HG03571 (cell line): Measurements from ENCODE around the gene RPS6KA3.
"Not testable (repeated sequence)": the region's sequence is repeated elsewhere in the genome, so short reads cannot be mapped to it uniquely, and the experiment has no call there.

ENCODE experiments used
- ATAC-seq: cut with Tn5 transposase; IDR thresholded peaks from one replicate; pipeline ENCODE4 v1.9.1; 2021; ENCODE audit not compliant: unreplicated experiment

The RPS6KA3 gene

DNA sequence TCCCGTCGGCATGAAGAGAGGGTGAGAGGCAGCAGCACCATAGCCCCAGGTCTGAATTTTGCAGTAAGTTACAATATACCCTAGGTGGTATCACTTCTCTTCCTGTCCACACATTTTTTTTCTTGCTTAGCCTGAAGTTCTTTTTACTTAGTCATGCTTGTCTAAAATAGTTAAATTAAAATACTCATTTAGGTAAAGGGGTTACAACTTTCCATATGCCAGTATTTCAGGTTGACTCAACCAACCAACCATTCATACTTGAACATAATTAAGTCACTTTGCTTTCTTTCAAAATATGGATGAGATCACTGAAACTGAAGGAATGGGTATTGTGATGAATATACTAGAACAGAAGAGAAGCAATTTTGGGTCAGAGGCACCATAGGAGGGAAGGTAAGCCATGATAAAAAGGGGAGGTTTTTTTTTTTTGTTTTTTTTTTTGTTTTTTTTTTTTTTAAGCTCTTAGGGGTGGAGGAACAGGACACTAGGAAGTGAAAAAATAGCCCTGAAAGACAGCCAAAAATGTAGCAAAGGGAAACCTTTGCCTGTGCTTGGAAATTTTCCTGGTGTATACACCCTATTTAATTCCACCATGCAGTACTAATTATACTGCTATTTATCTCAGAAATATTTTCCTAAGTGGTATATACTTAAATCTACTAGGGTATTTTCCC is 41.8 kb downstream of the RPS6KA3 start:
- peak; percentile 90 for ATAC-seq

DNA sequence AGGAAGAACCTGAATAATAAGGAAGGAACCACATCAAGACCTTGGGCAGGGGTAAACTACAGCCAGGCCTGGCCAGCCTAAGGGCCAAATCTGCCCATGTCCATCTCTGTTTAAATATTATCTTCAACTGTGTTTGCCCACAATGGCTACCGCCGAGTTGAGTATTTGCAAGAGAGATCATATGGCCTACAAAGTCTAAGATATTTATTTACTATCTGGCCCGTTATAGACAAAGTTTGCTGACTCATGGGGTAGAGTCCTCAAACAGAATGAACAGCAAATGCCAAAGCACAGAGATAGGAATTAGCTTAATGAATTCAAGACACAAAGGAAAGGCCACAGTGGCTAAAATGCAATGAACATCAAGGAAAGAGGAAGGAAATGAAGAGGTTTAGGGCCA is 44.8 kb downstream of the RPS6KA3 start:
- no peak for ATAC-seq

DNA sequence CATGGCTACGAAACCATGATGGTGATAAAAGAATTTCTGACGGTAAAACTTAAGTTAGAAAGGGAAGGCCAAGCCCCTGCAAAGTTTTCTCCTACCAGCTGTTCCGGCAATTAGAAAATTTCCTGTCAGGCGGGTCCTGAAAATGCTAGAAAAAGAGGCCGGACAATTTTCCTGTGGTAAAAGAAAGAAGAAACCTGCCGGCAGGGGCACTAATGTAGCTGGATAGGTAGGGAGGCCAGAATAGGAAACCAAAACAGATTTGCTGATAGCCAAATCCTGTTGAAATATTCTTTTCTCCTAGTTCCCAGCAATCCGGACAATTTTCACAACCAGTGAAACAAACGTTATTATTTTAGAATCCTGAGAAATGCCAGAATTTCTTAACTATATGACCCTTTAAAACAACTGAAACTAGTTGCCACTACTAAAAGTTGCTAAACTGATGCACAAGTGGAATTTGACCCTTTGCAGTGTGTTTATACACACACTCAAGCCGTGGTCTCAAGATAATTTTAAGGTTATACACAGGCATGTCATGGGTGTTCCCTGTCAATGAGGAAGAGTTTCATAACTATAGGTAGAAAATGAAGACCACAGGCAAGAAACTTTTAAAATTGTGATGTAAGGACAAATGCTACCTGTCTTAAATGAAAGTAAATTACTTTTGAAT is 47.7 kb downstream of the RPS6KA3 start:
- no peak for ATAC-seq

DNA sequence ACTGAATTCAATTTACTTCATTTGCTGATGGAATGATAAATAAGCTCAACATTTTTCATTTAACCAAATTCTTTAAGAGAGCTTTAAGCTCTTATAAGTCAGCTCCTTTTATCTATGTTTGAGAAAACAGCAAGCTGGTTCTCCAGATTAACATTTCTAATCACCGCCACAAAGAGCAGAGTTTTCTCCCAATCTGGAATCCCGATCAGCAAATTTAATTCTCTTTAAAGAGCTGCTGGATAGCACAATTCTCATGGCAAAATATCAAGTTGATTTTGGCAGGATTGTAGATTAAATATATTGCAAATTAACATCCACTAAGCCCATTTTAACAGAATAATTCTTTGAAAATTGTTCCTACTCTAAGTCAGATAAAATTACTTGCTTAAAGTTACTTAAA is 48.8 kb downstream of the RPS6KA3 start:
- no peak for ATAC-seq

DNA sequence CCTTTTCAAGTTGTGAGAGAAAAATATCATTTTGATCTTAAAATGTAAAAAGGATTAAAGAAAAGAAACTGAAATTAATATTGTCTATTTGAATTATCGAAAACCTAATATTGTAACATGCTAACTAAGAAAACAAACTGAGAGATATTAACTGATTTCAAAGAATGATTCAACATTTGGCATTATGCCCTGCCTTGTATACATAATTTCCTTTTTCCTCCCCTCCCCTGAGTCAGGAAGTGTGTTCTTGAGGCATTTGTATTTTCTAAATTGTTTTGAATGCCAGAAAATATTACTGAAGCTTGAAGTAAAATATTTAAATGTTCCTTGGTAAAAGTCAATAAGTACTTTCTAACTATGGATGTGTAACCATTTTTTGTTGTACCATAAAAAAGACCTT is 49.4 kb downstream of the RPS6KA3 start:
- no peak for ATAC-seq

DNA sequence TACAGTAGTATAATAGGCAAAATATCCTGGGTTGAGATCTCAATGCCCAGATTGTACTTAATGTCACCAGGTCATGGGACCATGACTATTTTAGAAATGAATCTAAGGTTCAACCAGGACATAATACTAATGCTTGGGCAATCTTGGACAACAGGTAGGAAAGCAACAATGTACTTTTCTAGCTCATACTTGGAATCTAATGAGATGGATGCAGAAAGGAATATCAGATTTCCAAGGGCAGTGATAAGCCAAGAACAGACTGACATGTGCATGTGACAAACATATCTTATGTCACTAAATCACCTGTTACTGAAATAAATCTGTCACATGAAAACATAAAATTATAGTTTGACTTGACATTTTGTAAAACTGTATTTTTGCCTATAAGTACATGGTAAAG is 51.1 kb downstream of the RPS6KA3 start:
- no peak for ATAC-seq

DNA sequence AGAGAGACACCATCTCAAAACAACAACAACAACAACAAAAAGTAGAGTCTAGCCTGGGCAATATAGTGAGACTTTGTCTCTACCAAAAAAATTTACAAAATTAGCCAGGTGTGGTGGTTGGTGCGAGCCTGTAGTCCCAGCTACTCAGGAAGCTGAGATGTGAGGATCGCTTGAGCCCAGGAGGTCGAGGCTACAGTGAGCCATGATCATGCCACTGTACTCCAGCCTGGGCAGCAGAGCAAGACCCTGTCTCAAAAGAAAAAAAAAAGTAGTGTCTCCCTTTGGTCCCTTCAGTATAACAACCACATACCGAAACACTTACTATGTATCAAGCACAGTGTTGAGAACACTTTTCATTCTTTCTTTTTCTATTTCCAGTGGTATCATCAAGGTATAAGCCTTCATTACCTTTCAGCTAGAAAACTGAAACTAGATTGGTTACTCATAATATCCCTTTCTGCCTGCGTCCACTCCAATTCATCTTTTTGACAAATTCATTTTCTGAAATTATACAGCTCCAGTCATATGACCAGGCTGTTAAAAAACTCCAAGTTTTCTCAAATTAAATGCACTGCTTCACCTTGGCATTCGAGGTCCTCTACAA is 54.1 kb downstream of the RPS6KA3 start:
- peak; percentile 93 for ATAC-seq

DNA sequence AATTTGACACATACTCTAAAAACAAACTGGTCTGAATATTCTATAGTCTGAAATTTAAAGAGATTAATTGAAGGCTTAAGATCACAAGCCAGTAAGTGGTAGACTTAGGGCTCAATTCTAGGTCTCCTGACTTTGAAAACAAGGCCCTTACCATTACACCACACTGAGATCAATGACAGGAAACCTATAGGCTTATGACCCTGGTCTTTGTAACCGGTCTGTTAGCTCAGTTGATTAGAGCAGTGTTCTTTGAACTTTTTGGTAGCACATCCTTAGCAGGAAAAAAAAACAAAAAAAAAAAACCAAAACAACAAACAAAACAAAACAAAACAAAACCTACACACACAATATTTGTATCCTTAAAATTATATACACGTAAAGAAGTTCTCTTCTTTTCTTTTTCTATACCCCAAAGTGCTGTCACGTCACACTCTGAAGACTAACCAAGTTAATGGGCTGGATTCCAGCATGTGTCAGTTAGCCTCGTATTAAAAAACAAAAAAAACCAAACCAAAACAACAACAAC is 55.4 kb downstream of the RPS6KA3 start:
- no peak for ATAC-seq

DNA sequence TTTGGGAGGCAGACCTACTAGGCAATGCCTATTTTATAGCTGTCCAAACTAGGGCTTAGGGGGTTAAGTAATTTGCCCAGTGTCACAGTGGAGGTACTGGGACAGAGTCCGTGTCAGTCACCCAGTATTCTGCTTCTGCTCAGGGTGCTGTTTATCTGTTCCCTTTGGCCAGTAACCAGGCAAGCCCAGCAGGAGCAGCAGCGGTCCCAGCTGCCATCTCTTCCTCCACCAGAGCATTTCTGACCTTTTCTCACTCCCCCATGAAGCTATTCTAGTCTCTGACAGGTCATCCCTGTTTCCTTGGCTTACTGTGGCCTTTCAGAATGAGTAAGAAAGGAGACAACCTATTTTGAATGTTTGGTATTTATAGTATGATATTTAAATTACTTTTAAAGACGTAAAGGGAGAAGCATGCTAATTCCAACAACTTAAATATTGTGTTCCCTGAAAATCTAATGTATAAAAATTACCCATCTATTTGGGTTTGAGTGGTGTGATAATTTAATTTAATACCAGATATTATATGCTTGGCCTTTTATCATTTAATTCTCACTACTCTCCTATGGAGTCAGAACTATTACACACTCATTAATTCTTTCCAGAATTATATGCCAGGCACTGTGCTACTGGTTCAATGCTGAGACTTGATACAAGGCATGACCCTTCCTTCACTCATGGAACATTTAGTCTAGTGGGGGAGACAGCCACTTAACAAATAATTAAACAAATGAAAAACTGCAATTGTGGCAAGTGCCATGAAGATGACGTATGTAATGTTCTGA is 60.6 kb downstream of the RPS6KA3 start:
- ATAC-seq: peak; percentile 62

DNA sequence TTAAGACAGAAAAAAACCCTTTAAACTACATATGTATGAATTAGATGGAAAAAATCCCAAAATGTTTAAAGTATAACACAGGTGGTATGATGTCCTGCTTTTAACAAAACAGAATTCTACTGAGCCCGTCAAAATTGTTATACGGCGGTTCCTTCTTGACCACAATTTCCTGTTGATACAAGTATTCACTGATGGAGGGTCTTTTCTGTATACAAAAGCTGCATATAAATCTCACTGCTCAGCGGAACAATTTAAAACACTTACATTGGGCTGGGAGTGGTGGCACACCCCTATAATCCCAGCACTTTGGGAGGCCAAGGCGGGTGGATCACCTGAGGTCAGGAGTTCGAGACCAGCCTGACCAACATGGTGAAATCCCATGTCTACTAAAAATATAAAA is 62.4 kb downstream of the RPS6KA3 start:
- ATAC-seq: no peak

DNA sequence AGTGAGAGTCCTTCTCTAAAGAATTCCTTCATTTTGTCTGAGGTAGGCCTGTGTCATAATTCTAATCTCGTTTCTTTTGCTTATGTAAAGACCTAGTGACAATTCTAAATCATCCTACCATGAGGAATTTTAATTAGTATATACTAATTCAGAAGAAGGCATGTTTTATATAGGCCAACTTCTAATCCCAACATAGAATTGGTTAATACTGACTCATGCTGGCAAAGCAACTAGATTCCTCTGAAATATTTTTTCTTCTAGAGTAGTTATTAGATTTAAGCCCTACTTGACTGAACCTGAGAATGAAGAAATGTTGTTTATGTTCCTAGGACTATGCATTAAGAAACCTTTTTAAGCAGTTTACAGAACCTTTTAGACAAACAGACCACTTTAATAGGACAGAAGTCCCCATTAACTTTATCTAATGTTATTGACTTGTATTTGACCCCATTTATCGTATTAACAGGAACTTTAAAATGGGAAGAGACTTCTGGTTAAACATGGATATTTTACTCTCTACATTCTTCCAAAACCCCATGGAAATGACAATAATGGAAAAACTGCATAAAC is 69.0 kb downstream of the RPS6KA3 start:
- ATAC-seq: no peak

DNA sequence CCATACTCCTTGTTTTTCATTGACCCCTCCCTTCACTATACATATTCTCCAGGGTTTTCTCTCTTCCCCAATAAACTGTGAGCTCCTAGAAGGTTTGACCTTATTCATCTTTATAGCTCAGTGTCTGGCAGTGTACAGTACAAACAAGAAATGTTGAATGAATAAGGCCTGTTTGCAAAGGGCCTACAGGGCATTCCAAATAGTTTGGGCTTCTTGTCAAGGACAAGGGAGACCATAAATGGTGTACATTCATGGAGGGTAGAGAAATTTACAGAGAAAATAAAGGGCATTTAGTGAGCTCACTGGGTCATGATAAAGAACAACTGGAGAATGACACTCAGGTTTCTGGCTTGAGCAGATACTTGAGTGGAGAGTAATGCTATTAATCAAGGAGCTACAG is 77.5 kb downstream of the RPS6KA3 start:
- ATAC-seq: no peak

DNA sequence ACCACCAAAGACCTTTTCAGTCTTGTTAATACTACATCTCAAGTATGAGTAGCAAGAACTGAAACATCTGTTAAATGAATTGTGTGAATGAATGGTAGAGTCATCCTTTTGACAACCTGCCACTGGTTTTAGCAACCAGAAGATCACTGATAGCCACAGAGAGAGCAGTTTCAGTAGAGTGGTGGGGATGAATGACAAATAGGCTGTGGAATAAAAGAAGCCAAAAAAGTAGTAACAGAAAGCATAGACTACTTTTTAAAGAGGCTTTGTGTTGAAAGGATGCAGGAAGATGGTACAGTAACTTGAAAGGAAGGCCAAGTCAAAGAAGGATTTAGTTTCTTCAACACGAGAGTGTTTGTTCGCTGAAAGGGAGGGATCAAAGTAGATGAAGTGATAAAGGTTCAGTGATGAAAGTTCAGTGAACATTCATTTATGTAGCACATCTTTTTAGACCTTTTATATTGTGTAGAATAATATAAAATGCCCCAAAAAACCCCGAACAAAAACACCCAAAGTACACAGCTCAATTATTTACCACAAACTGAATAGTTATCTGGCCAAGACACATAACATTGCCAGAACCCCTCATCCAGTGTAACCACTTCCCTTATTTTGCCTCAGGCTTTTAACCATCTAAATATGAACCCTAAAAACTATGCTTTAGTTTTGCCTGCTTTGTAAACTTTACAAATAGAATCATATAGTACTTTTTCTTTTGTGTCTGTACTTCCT is 84.9 kb downstream of the RPS6KA3 start:
- ATAC-seq: no peak

DNA sequence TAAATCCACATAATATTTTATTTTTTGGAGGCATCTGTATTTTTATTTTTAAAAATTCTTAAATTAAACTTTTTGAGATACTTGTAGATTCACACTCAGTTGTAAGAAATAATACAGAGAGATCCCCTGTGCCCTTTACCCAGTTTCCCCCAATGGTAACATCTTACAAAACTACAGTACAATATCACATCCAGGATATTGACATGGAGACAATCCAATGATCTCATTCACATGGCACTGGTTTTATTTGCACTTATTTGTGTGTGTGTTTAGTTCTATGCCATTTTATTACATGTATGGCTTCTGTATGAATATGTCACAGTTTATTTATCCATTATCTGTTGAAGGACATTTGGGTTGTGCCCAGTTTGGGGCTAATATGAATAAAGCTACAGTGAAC is 89.6 kb downstream of the RPS6KA3 start:
- no peak for ATAC-seq

DNA sequence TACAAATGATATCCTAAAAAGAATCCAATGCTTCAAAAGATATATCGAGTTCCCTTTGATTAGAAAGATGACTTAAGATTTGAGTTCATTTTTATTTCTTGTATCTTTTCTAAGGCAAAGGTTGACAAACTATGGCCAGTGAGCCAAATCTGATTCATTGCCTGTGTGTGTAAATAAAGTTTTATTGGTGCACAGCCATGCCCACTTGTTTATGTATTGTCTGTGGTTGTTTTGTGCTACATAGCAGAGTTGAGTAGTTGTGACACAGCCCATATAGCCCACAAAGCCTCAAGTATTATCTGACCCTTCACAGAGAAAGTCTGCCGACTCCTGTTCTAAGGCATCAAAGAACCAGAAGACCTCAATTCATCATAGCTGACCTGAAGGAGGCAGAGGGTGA is 92.9 kb downstream of the RPS6KA3 start:
- ATAC-seq: no peak

DNA sequence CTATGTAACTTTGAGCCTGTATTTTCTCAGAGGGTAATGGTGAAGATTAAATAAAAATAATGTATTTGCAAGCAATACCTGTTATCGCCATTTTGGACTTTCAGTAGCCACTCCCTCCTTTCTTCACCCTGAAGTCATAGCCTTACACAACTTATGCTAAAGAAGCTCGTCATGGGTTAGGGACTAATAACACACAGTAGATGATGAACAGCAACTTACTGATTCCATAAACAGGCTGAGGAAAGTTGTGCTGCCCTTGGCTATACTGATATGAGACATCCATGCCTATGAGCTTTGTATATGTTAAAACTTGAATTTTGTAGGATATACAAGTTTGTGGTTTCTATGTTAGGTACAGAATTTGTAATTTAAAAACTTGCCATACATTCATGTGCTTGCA is 93.4 kb downstream of the RPS6KA3 start:
- no peak for ATAC-seq

DNA sequence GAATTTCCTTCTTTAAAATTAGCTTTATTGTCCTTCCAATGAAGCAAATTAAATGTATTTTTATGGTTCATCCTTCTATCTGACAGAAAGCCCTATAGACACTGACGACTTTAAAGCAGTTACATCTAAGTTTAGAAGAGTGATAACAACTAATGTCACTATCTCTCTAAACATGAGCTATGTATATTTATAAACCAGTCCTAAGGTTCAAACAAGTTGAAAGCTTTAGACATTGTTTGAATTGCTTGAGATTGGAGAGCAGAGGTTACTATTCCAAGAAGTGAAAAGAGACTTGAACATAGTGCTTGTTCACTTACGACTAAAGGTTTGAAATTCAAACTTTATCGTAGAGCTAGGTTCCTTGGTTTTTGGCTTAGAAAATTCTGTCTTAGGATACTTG is 94.8 kb downstream of the RPS6KA3 start:
- no peak for ATAC-seq

DNA sequence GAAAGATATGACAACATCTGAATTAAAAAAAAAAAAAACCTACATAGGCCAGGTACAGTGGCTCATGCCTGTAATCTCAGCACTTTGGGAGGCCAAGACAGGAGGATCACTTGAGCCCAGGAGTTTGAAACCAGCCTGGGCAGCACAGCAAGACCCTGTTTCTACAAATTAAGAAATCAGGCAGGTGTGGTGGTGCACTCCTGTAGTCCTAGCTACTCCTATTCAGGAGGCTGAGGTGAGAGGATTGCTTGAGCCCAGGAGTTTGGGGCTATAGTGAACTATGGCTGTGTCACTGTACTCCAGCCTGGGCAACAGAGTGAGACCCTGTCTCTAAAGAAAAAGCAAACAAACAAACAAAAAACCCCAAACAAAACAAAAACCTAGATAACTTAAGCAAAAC is 104.2 kb downstream of the RPS6KA3 start:
- ATAC-seq: not testable (repeated sequence)

DNA sequence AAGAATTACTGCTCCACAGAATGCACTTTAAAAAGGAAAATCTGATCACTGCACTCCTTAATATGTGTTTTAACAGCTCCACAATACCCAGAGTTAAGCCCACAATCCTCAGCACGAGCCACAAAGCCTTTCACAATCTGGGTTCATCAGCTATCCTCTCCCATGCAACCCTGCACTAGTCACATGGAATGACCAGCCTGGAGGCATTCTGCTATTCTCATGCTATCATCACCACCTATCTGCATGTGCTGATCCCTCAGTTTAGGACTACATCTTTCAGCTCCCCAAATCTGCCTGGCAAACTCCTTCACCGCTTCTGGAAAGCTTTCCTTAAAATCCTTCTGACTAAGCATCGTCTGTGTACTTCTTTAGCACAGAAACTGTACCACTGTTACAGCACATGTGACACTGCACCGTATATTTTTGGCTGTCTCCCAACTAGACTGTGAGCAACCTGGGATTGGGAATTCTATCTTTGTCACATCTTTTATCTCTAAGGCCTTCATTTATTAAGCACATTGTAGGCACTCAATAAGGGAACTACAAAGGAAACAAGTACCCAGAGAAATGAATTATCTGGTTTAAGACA is 106.8 kb downstream of the RPS6KA3 start:
- no peak for ATAC-seq

DNA sequence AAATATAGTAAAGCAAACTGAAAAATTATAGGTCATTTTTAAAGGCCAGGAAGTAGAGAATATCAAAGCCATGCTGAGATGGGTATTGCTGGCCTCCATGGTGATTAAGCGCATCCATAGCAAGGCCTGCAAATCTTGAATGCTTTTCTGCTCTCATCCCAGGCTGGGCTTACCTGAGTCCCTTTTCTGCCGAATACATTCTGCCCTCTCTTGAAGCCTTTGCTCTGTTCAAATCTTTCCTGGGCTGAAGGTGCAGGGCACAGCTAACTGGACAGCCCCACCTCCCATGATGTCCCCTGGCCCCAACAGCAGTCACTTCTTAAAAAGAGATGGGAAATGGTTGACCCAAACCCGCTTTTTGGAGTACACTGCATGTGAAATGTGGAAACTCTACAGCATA is 115.0 kb downstream of the RPS6KA3 start:
- no peak for ATAC-seq
